ENCODE measurements around the gene RAB6B. TPM values are rescaled to one million over a fixed set of nuclear protein-coding genes. Genes with fewer than 3 reads are reported as not detected.

The RAB6B gene
- total RNA-seq = 64.2 TPM

GRCh38 chr3:133895208-133896001 lies at the start of gene RAB6B:
Gene RAB6B (minus strand): TSS chr3:133895882. CDS start chr3:133895466, 416 bp downstream.

GRCh38 chr3:133805702-133806475 lies 89.8 kb downstream of the RAB6B start, which contains the start of gene SRPRB:
Gene SRPRB (plus strand): TSS chr3:133805815. CDS start chr3:133805849, 34 bp downstream.

Other genes with a start within 250 kb of the RAB6B start
- 89.2 TPM for gene TOPBP1, start 233.9 kb downstream of the RAB6B start, total RNA-seq
- 7.2 TPM for gene TF, start 149.5 kb downstream of the RAB6B start, total RNA-seq
- gene SRPRB, start 90.1 kb downstream of the RAB6B start, total RNA-seq = 30.4 TPM
- 0.31 TPM for gene SLCO2A1, start 134.0 kb upstream of the RAB6B start, total RNA-seq

All from parietal lobe (tissue), 1 donor.